Activated T-cell treated with anti-CD3 and anti-CD28 coated beads, Interleukin-2, amount 50 U/mL, for 4 hours (primary cell): ENCODE measurements around the gene ZSWIM5. TPM values are rescaled to one million over a fixed set of nuclear protein-coding genes. Genes with fewer than 3 reads are reported as not detected.
"Not testable (repeated sequence)": the region's sequence is repeated elsewhere in the genome, so short reads cannot be mapped to it uniquely, and the experiment has no call there.

Experiments used
- ATAC-seq, 2 donors: fragments of 200-7000 bp; cut with Tn5 transposase; one replicate each; pipeline ENCODE4 v1.10.0; 2021
- DNase-seq: peaks from one replicate; pipeline ENCODE4 v3.0.0-alpha.2; 2020
- H3K27me3 Mint-ChIP-seq: one replicate; pipeline ENCODE4 v1.8.0; 2021; ENCODE audit warnings: low read depth, mixed read lengths
- H3K36me3 Mint-ChIP-seq: one replicate; pipeline ENCODE4 v1.8.0; 2022; ENCODE audit warnings: mixed read lengths; ENCODE audit not compliant: insufficient read depth
- H3K4me1 Mint-ChIP-seq: one replicate; pipeline ENCODE4 v1.8.0; 2021; ENCODE audit warnings: low read depth, mixed read lengths
- H3K4me3 Mint-ChIP-seq: one replicate; pipeline ENCODE4 v1.8.0; 2021; ENCODE audit warnings: mild to moderate bottlenecking, moderate library complexity, mixed read lengths
- H3K9me3 Mint-ChIP-seq: one replicate; pipeline ENCODE4 v1.8.0; 2021; ENCODE audit warnings: mixed read lengths
- total RNA-seq, 3 donors: library from RNA; stranded (reverse); gene quantifications; one replicate each; pipeline ENCODE4 v1.2.1, GENCODE V29; 2021

ZSWIM5 gene
- total RNA-seq, 3 donors from 2014 or later: 0.63 to 1.1 (median 0.68) TPM

- no peak for ATAC-seq
- no peaks in the 10 kb centered on the region for H3K9me3 Mint-ChIP-seq
- H3K4me3 Mint-ChIP-seq: no peak overlapping the region
- no peak for DNase-seq
- H3K27me3 Mint-ChIP-seq: no peaks in the 10 kb centered on the region
- peaks cover 6% of the 10 kb centered on the region for H3K4me1 Mint-ChIP-seq
- no peaks in the 10 kb centered on the region for H3K36me3 Mint-ChIP-seq
These were observed 65.0 kb downstream of the ZSWIM5 start for GRCh38 chr1:45141247-45142003.

GRCh38 chr1:45136984-45137383, 69.4 kb downstream of the ZSWIM5 start:
- Mint-ChIP-seq H3K9me3 (no peaks in the 10 kb centered on the region), H3K36me3 (no peaks in the 10 kb centered on the region), H3K27me3 (no peaks in the 10 kb centered on the region), H3K4me1 (peaks cover 7% of the 10 kb centered on the region), H3K4me3 (no peak overlapping the region)
- ATAC-seq: no peak
- no peak for DNase-seq

GRCh38 chr1:45135316-45135715, 71.1 kb downstream of the ZSWIM5 start:
- H3K36me3 Mint-ChIP-seq: no peaks in the 10 kb centered on the region
- ATAC-seq: no peak
- peaks cover 7% of the 10 kb centered on the region for H3K4me1 Mint-ChIP-seq
- no peaks in the 10 kb centered on the region for H3K9me3 Mint-ChIP-seq
- DNase-seq: no peak
- H3K27me3 Mint-ChIP-seq: no peaks in the 10 kb centered on the region
- no peak overlapping the region for H3K4me3 Mint-ChIP-seq

GRCh38 chr1:45134461-45134873, 71.9 kb downstream of the ZSWIM5 start:
- DNase-seq (no peak), ATAC-seq (no peak)
- H3K4me3 Mint-ChIP-seq: no peak overlapping the region
- H3K4me1 Mint-ChIP-seq: peaks cover 7% of the 10 kb centered on the region
- no peaks in the 10 kb centered on the region for H3K9me3 Mint-ChIP-seq
- no peaks in the 10 kb centered on the region for H3K36me3 Mint-ChIP-seq
- H3K27me3 Mint-ChIP-seq: no peaks in the 10 kb centered on the region

GRCh38 chr1:45132719-45133118, 73.7 kb downstream of the ZSWIM5 start:
- not testable (repeated sequence) for H3K36me3 Mint-ChIP-seq, DNase-seq, H3K9me3 Mint-ChIP-seq, H3K4me3 Mint-ChIP-seq, H3K27me3 Mint-ChIP-seq, H3K4me1 Mint-ChIP-seq, ATAC-seq

- H3K4me3 Mint-ChIP-seq: no peak overlapping the region
- no peak for ATAC-seq
- H3K4me1 Mint-ChIP-seq: peaks cover 8% of the 10 kb centered on the region
- DNase-seq: no peak
- no peaks in the 10 kb centered on the region for H3K27me3 Mint-ChIP-seq
- H3K9me3 Mint-ChIP-seq: no peaks in the 10 kb centered on the region
- no peaks in the 10 kb centered on the region for H3K36me3 Mint-ChIP-seq
These were observed 83.0 kb downstream of the ZSWIM5 start for GRCh38 chr1:45123358-45123757.

- DNase-seq: no peak
- Mint-ChIP-seq H3K9me3 (no peaks in the 10 kb centered on the region), H3K4me3 (no peak overlapping the region), H3K36me3 (no peaks in the 10 kb centered on the region), H3K4me1 (peaks cover 13% of the 10 kb centered on the region), H3K27me3 (no peaks in the 10 kb centered on the region)
- ATAC-seq: no peak
These were observed 83.7 kb downstream of the ZSWIM5 start for GRCh38 chr1:45122724-45123123.

GRCh38 chr1:45117766-45118165, 88.6 kb downstream of the ZSWIM5 start:
- DNase-seq: no peak
- Mint-ChIP-seq H3K27me3 (no peaks in the 10 kb centered on the region), H3K9me3 (no peaks in the 10 kb centered on the region), H3K4me3 (no peak overlapping the region), H3K4me1 (peaks cover 36% of the 10 kb centered on the region), H3K36me3 (no peaks in the 10 kb centered on the region)
- no peak for ATAC-seq

GRCh38 chr1:45116820-45117219, 89.6 kb downstream of the ZSWIM5 start:
- H3K36me3 Mint-ChIP-seq: no peaks in the 10 kb centered on the region
- no peak for ATAC-seq
- no peak overlapping the region for H3K4me3 Mint-ChIP-seq
- H3K4me1 Mint-ChIP-seq: peaks cover 36% of the 10 kb centered on the region
- H3K27me3 Mint-ChIP-seq: no peaks in the 10 kb centered on the region
- no peak for DNase-seq
- H3K9me3 Mint-ChIP-seq: no peaks in the 10 kb centered on the region

GRCh38 chr1:45116340-45116739, 90.1 kb downstream of the ZSWIM5 start:
- H3K27me3 Mint-ChIP-seq: no peaks in the 10 kb centered on the region
- peak overlapping the region; percentile 52 for H3K4me3 Mint-ChIP-seq
- no peaks in the 10 kb centered on the region for H3K9me3 Mint-ChIP-seq

GRCh38 chr1:45115198-45115597, 91.2 kb downstream of the ZSWIM5 start:
- H3K36me3 Mint-ChIP-seq, H3K4me3 Mint-ChIP-seq, DNase-seq, H3K27me3 Mint-ChIP-seq, ATAC-seq, H3K9me3 Mint-ChIP-seq: not testable (repeated sequence)
- H3K4me1 Mint-ChIP-seq: peaks cover 33% of the 10 kb centered on the region

More at GRCh38 chr1:45116340-45116739, 90.1 kb downstream of the ZSWIM5 start:
- ATAC-seq (no peak), DNase-seq (no peak)
- Mint-ChIP-seq H3K4me1 (peaks cover 34% of the 10 kb centered on the region), H3K36me3 (no peaks in the 10 kb centered on the region)

- ATAC-seq: no peak
- H3K4me1 Mint-ChIP-seq: peaks cover 23% of the 10 kb centered on the region
- no peaks in the 10 kb centered on the region for H3K9me3 Mint-ChIP-seq
- no peaks in the 10 kb centered on the region for H3K27me3 Mint-ChIP-seq
- H3K36me3 Mint-ChIP-seq: no peaks in the 10 kb centered on the region
- no peak overlapping the region for H3K4me3 Mint-ChIP-seq
- no peak for DNase-seq
These were observed 93.7 kb downstream of the ZSWIM5 start for GRCh38 chr1:45112661-45113060.

GRCh38 chr1:45111239-45111638, 95.2 kb downstream of the ZSWIM5 start:
- no peak overlapping the region for H3K4me3 Mint-ChIP-seq

GRCh38 chr1:45107782-45108181, 98.6 kb downstream of the ZSWIM5 start:
- no peak for ATAC-seq
- Mint-ChIP-seq H3K4me1 (no peaks in the 10 kb centered on the region), H3K9me3 (no peaks in the 10 kb centered on the region), H3K36me3 (no peaks in the 10 kb centered on the region), H3K4me3 (no peak overlapping the region), H3K27me3 (no peaks in the 10 kb centered on the region)
- DNase-seq: no peak

More at GRCh38 chr1:45111239-45111638, 95.2 kb downstream of the ZSWIM5 start:
- no peaks in the 10 kb centered on the region for H3K9me3 Mint-ChIP-seq
- peaks cover 9% of the 10 kb centered on the region for H3K4me1 Mint-ChIP-seq
- DNase-seq: no peak
- no peaks in the 10 kb centered on the region for H3K27me3 Mint-ChIP-seq
- ATAC-seq: no peak
- no peaks in the 10 kb centered on the region for H3K36me3 Mint-ChIP-seq

GRCh38 chr1:45106864-45107263, 99.5 kb downstream of the ZSWIM5 start:
- not testable (repeated sequence) for H3K27me3 Mint-ChIP-seq, DNase-seq, ATAC-seq, H3K4me3 Mint-ChIP-seq, H3K36me3 Mint-ChIP-seq, H3K9me3 Mint-ChIP-seq, H3K4me1 Mint-ChIP-seq
